ENCODE results near the gene OLFM4.

The OLFM4 gene

GRCh38 chr13:52994865-52995264 lies 33.7 kb upstream of the OLFM4 start:
- Histone ChIP-seq H3K18ac (ENCODE audit: low read length) (no peak overlapping the region), H4K12ac (ENCODE audit: low read depth, low read length) (no peak overlapping the region), H3K4me1 (ENCODE audit: control insufficient read depth in 1 of 2, insufficient read depth in 2 of 2, low read length in 2 of 2) (no peaks in the 10 kb centered on the region), H4K8ac (ENCODE audit: low read depth, low read length) (no peak overlapping the region), H3K23ac (ENCODE audit: low read length) (no peak overlapping the region), H3K9ac (ENCODE audit: low read length) (no peak overlapping the region), H3K14ac (ENCODE audit: low read length) (no peak overlapping the region), H3K4me3 (ENCODE audit: low read depth, low read length) (no peak overlapping the region), H2BK5ac (ENCODE audit: low read depth, low read length, poor library complexity) (no peak overlapping the region), H2BK12ac (ENCODE audit: low read length) (no peak overlapping the region), H2AK5ac (ENCODE audit: low read length) (no peak overlapping the region), H3K4ac (ENCODE audit: low read depth, low read length) (no peak overlapping the region), H3K36me3 (ENCODE audit: control insufficient read depth in 1 of 2, insufficient read depth in 2 of 2, low read length in 2 of 2) (no peaks in the 10 kb centered on the region), H3K9me3 (ENCODE audit: insufficient read depth, low read depth, low read length) (no peaks in the 10 kb centered on the region), H3K79me2 (ENCODE audit: control insufficient read depth, insufficient read depth, low read length, poor library complexity) (no peaks in the 10 kb centered on the region), H2BK120ac (ENCODE audit: insufficient read depth, low read length, poor library complexity) (no peak overlapping the region), H2AFZ (ENCODE audit: insufficient read depth, low read length, poor library complexity) (no peak overlapping the region), H3K4me2 (ENCODE audit: low read length) (no peak overlapping the region), H3K27me3 (ENCODE audit: insufficient read depth, low read length) (no peaks in the 10 kb centered on the region), H4K91ac (ENCODE audit: low read depth, low read length) (no peak overlapping the region), H3K79me1 (ENCODE audit: low read length) (no peaks in the 10 kb centered on the region), H3K27ac (ENCODE audit: low read depth, low read length) (no peak overlapping the region)
- WGBS (ENCODE audit: extremely low coverage, insufficient coverage, insufficient read length), result no CpG with 5 or more reads among the region's 1 CpG
- no peak for DNase-seq

- no peak overlapping the region for H2AK5ac ChIP-seq (ENCODE audit: low read length)
- H4K91ac ChIP-seq (ENCODE audit: low read depth, low read length), result no peak overlapping the region
- H3K23ac ChIP-seq (ENCODE audit: low read length), result no peak overlapping the region
- no peak overlapping the region for H3K4me3 ChIP-seq (ENCODE audit: low read depth, low read length)
- H2BK5ac ChIP-seq (ENCODE audit: low read depth, low read length, poor library complexity), result no peak overlapping the region
- no peak overlapping the region for H3K14ac ChIP-seq (ENCODE audit: low read length)
- no peak overlapping the region for H4K12ac ChIP-seq (ENCODE audit: low read depth, low read length)
- no peak overlapping the region for H3K18ac ChIP-seq (ENCODE audit: low read length)
- no peak overlapping the region for H2BK12ac ChIP-seq (ENCODE audit: low read length)
- no peak overlapping the region for H3K4me2 ChIP-seq (ENCODE audit: low read length)
- no peak for DNase-seq
- no peaks in the 10 kb centered on the region for H3K27me3 ChIP-seq (ENCODE audit: insufficient read depth, low read length)
- H3K36me3 ChIP-seq (ENCODE audit: control insufficient read depth in 1 of 2, insufficient read depth in 2 of 2, low read length in 2 of 2), result no peaks in the 10 kb centered on the region
- peaks cover 3% of the 10 kb centered on the region for H3K9me3 ChIP-seq (ENCODE audit: insufficient read depth, low read depth, low read length)
- WGBS (ENCODE audit: extremely low coverage, insufficient coverage, insufficient read length), result no CpG with 5 or more reads among the region's 2 CpGs
- H3K4ac ChIP-seq (ENCODE audit: low read depth, low read length), result no peak overlapping the region
- H3K79me2 ChIP-seq (ENCODE audit: control insufficient read depth, insufficient read depth, low read length, poor library complexity), result no peaks in the 10 kb centered on the region
- H3K9ac ChIP-seq (ENCODE audit: low read length), result no peak overlapping the region
- H3K4me1 ChIP-seq (ENCODE audit: control insufficient read depth in 1 of 2, insufficient read depth in 2 of 2, low read length in 2 of 2), result no peaks in the 10 kb centered on the region
- no peak overlapping the region for H3K27ac ChIP-seq (ENCODE audit: low read depth, low read length)
- no peak overlapping the region for H4K8ac ChIP-seq (ENCODE audit: low read depth, low read length)
- no peak overlapping the region for H2AFZ ChIP-seq (ENCODE audit: insufficient read depth, low read length, poor library complexity)
- no peaks in the 10 kb centered on the region for H3K79me1 ChIP-seq (ENCODE audit: low read length)
- no peak overlapping the region for H2BK120ac ChIP-seq (ENCODE audit: insufficient read depth, low read length, poor library complexity)
These were observed 32.7 kb upstream of the OLFM4 start for GRCh38 chr13:52995946-52996345.

- no peak overlapping the region for H3K23ac ChIP-seq (ENCODE audit: low read length)
- H3K36me3 ChIP-seq (ENCODE audit: control insufficient read depth in 1 of 2, insufficient read depth in 2 of 2, low read length in 2 of 2), result no peaks in the 10 kb centered on the region
- no peak overlapping the region for H3K18ac ChIP-seq (ENCODE audit: low read length)
- no peak overlapping the region for H4K8ac ChIP-seq (ENCODE audit: low read depth, low read length)
- H3K14ac ChIP-seq (ENCODE audit: low read length), result no peak overlapping the region
- no peak overlapping the region for H3K27ac ChIP-seq (ENCODE audit: low read depth, low read length)
- no CpG with 5 or more reads among the region's 5 CpGs for whole genome bisulfite sequencing (ENCODE audit: extremely low coverage, insufficient coverage, insufficient read length)
- no peak overlapping the region for H3K4me2 ChIP-seq (ENCODE audit: low read length)
- H3K9me3 ChIP-seq (ENCODE audit: insufficient read depth, low read depth, low read length), result peaks cover 5% of the 10 kb centered on the region
- no peak overlapping the region for H2BK5ac ChIP-seq (ENCODE audit: low read depth, low read length, poor library complexity)
- no peak overlapping the region for H2BK12ac ChIP-seq (ENCODE audit: low read length)
- no peak overlapping the region for H2AFZ ChIP-seq (ENCODE audit: insufficient read depth, low read length, poor library complexity)
- no peak overlapping the region for H4K12ac ChIP-seq (ENCODE audit: low read depth, low read length)
- H3K4me1 ChIP-seq (ENCODE audit: control insufficient read depth in 1 of 2, insufficient read depth in 2 of 2, low read length in 2 of 2), result no peaks in the 10 kb centered on the region
- no peak overlapping the region for H3K9ac ChIP-seq (ENCODE audit: low read length)
- H2AK5ac ChIP-seq (ENCODE audit: low read length), result no peak overlapping the region
- no peaks in the 10 kb centered on the region for H3K79me2 ChIP-seq (ENCODE audit: control insufficient read depth, insufficient read depth, low read length, poor library complexity)
- H4K91ac ChIP-seq (ENCODE audit: low read depth, low read length), result no peak overlapping the region
- no peak overlapping the region for H2BK120ac ChIP-seq (ENCODE audit: insufficient read depth, low read length, poor library complexity)
- H3K27me3 ChIP-seq (ENCODE audit: insufficient read depth, low read length), result no peaks in the 10 kb centered on the region
- no peak overlapping the region for H3K4me3 ChIP-seq (ENCODE audit: low read depth, low read length)
- H3K79me1 ChIP-seq (ENCODE audit: low read length), result no peaks in the 10 kb centered on the region
- no peak overlapping the region for H3K4ac ChIP-seq (ENCODE audit: low read depth, low read length)
- no peak for DNase-seq
These were observed 30.4 kb upstream of the OLFM4 start for GRCh38 chr13:52997951-52998876.

- Histone ChIP-seq H3K9me3 (ENCODE audit: insufficient read depth, low read depth, low read length) (peaks cover 5% of the 10 kb centered on the region), H3K4ac (ENCODE audit: low read depth, low read length) (no peak overlapping the region), H3K4me3 (ENCODE audit: low read depth, low read length) (no peak overlapping the region), H3K36me3 (ENCODE audit: control insufficient read depth in 1 of 2, insufficient read depth in 2 of 2, low read length in 2 of 2) (no peaks in the 10 kb centered on the region), H3K18ac (ENCODE audit: low read length) (no peak overlapping the region), H4K8ac (ENCODE audit: low read depth, low read length) (no peak overlapping the region), H2AFZ (ENCODE audit: insufficient read depth, low read length, poor library complexity) (no peak overlapping the region), H4K91ac (ENCODE audit: low read depth, low read length) (no peak overlapping the region), H3K27me3 (ENCODE audit: insufficient read depth, low read length) (no peaks in the 10 kb centered on the region), H3K79me2 (ENCODE audit: control insufficient read depth, insufficient read depth, low read length, poor library complexity) (no peaks in the 10 kb centered on the region), H3K14ac (ENCODE audit: low read length) (no peak overlapping the region), H2AK5ac (ENCODE audit: low read length) (no peak overlapping the region), H4K12ac (ENCODE audit: low read depth, low read length) (no peak overlapping the region), H3K4me1 (ENCODE audit: control insufficient read depth in 1 of 2, insufficient read depth in 2 of 2, low read length in 2 of 2) (no peaks in the 10 kb centered on the region), H3K27ac (ENCODE audit: low read depth, low read length) (no peak overlapping the region), H2BK120ac (ENCODE audit: insufficient read depth, low read length, poor library complexity) (no peak overlapping the region), H3K23ac (ENCODE audit: low read length) (no peak overlapping the region), H2BK12ac (ENCODE audit: low read length) (no peak overlapping the region), H3K9ac (ENCODE audit: low read length) (no peak overlapping the region), H3K79me1 (ENCODE audit: low read length) (no peaks in the 10 kb centered on the region), H3K4me2 (ENCODE audit: low read length) (no peak overlapping the region), H2BK5ac (ENCODE audit: low read depth, low read length, poor library complexity) (no peak overlapping the region)
- no CpG with 5 or more reads among the region's 4 CpGs for WGBS (ENCODE audit: extremely low coverage, insufficient coverage, insufficient read length)
- DNase-seq, result no peak
These were observed 29.4 kb upstream of the OLFM4 start for GRCh38 chr13:52999093-52999696.
